GM12891 (cell line): ENCODE data around the gene CSTPP1.
"Not testable (repeated sequence)": the region's sequence is repeated elsewhere in the genome, so short reads cannot be mapped to it uniquely, and the experiment has no call there.

Experiments
- POLR2A ChIP-seq: IDR thresholded peaks from 2 replicates; pipeline ENCODE4 v1.6.1; 2011; ENCODE audit warnings: low read depth, low read length, control low read depth
- POLR2AphosphoS5 ChIP-seq: IDR thresholded peaks from 2 replicates; pipeline ENCODE4 v1.6.1; 2011; ENCODE audit warnings: low read depth, low read length, control low read depth

GRCh38 chr11:47208008-47208552, 271.5 kb downstream of the CSTPP1 start:
- TF ChIP-seq POLR2AphosphoS5, POLR2A: not testable (repeated sequence)
